ENCODE measurements around the gene TBX15.
"Not testable (repeated sequence)": the region's sequence is repeated elsewhere in the genome, so short reads cannot be mapped to it uniquely, and the experiment has no call there.

Gene TBX15

DNA sequence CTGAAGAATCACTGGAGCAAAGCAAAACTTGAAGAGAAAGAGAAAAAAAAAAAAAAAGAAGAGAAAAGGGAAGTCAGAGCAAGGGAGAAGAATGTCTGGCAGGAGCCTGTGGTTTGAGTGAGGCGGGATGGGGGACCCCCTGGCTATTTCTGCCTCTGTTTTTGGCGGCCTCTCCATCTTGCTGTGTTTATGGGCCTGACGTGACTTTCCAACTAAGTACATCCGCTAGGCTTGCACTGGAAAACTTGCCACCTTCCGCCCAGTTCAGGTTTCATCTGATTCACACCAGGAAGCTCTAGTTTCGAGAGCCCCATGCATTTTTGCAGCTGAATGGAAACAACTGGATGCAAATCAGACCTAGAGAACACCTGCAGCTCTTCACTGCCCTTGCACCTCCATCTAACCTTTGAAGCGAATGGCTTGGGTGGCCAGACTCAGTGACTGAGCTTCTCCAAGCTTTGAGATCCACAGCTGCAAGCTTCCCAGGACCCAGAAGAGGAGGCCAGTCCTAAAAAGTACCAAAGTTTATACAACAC lies 28.0 kb downstream of the TBX15 start:
- no peak for DNase-seq (ENCODE audit: low read depth in 2 of 2)

GRCh38 chr1:118958937-118959631 lies 29.1 kb downstream of the TBX15 start:
- no peak for DNase-seq (ENCODE audit: low read depth in 2 of 2)

DNA sequence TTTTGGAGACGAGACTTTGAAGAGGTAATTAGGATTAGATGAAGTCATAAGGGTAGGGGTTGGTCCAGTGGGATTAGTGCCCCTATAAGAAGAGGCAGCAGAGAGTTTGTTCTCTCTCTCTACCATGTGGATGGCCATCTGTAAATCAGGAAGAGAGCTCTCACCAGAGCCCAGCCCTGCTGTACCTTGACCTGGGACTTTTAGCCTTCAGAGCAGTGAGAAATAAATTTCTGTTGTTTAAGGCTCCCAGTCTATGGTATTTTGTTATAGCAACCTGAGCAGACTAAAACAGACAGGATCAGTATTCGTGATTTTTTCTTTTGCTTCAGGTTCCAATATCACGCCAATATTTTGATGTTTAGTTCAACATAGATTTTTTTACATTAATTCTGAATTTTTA lies 30.0 kb downstream of the TBX15 start:
- DNase-seq (ENCODE audit: low read depth in 2 of 2): no peak

DNA sequence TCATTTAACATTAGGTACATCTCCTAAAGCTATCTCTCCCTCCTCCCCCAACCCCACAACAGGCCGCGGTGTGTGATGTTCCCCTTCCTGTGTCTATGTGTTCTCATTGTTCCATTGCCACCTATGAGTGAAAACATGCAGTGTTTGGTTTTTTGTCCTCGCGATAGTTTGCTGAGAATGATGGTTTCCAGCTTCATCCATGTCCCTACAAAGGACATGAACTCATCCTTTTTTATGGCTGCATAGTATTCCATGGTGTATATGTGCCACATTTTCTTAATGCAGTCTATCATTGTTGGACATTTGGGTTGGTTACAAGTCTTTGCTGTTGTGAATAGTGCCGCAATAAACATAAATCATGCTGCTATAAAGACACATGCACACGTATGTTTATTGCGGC lies 30.6 kb downstream of the TBX15 start:
- not testable (repeated sequence) for DNase-seq (ENCODE audit: low read depth in 2 of 2)

- DNase-seq (ENCODE audit: low read depth in 2 of 2): no peak
Measured at GRCh38 chr1:118954301-118954905, 33.7 kb downstream of the TBX15 start.

- DNase-seq (ENCODE audit: low read depth in 2 of 2): no peak
Measured at GRCh38 chr1:118951270-118951936, 36.7 kb downstream of the TBX15 start.

- no peak for DNase-seq (ENCODE audit: low read depth in 2 of 2)
Measured at GRCh38 chr1:118949315-118949714, 38.8 kb downstream of the TBX15 start.

GRCh38 chr1:118948846-118949245 lies 39.3 kb downstream of the TBX15 start:
- DNase-seq (ENCODE audit: low read depth in 2 of 2): no peak

DNA sequence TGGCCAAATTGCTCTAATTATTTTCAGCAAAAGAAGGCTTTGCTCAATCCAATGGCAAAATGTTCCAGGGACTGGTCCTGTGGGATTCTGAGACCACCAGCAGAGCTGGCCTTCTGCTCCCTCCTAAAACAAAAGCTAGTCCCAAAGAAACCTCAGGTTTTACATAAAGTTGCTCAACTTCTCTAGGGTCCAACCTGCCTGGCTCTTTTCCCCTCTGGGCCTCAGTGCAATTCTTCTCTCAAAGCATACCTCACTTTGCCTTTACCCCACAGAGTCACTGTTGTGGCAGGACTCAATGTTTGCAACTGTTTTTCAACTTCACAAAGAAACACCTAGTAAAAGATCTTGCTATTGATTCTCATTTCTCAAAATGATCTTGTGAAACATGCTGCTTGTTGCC lies 39.8 kb downstream of the TBX15 start:
- no peak for DNase-seq (ENCODE audit: low read depth in 2 of 2)

GRCh38 chr1:118947790-118948189 lies 40.4 kb downstream of the TBX15 start:
- DNase-seq (ENCODE audit: low read depth in 2 of 2): no peak

GRCh38 chr1:118947003-118947765 lies 41.0 kb downstream of the TBX15 start:
- DNase-seq (ENCODE audit: low read depth in 2 of 2): no peak

GRCh38 chr1:118945489-118945888 lies 42.7 kb downstream of the TBX15 start:
- no peak for DNase-seq (ENCODE audit: low read depth in 2 of 2)

DNA sequence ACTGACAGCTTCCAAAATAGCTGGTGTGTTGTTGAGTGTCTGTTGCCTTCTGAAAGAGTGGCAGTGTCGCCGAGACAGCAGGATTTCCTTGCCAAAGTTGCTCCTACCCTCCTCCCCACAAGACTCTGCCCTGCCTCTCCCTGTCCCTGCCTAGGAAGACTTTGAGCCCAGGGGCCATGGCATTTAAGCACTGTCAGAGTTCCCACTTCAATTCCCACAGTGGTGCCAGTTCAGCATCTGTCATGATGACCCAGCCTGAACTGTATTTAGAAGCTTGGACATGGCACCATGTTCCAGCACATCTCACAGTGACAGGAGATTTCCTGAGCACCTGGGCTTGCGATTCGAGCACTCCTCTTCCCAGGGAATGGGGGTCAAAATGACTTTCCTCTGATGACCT lies 43.6 kb downstream of the TBX15 start:
- no peak for DNase-seq (ENCODE audit: low read depth in 2 of 2)

DNA sequence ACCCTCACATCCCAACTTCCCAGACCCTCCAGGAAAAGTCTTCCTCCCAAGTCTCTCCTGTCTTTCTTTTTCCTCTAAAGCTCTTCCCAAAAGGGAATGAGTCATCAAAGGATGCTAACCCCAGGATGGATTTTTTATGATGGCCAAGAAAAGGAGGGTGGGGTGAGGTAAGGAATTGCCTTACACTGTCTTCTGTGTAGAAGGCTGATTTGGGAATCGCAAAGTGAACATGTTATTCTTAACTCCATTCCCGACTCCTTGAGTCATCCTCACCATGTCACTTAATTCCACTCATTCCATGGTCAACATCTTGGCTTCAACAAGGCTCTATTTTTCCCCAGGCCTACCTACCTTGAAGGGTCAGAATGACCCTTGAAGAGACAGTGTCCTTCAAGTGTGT lies 44.0 kb downstream of the TBX15 start:
- DNase-seq (ENCODE audit: low read depth in 2 of 2): no peak

DNA sequence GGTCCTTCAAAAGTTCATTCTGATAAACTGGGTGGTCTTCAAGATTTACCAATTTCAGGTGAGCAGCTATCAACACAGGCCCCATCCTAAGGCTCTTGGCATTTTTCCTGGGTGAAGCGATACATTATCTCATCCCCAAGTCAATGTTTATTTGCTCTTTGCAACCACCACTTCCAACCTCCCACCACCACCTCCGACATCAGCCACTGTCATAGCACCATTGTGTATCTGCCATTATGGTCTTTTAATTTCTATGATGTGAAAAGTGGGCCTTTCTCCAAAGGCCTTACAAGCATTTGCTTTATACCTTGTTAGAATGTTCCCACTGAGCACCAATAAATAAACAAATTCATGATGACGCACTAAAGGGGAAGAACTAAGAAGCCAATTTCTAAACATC lies 47.2 kb downstream of the TBX15 start:
- DNase-seq (ENCODE audit: low read depth in 2 of 2): no peak

GRCh38 chr1:118937413-118938072 lies 50.6 kb downstream of the TBX15 start:
- DNase-seq (ENCODE audit: low read depth in 2 of 2): no peak

DNA sequence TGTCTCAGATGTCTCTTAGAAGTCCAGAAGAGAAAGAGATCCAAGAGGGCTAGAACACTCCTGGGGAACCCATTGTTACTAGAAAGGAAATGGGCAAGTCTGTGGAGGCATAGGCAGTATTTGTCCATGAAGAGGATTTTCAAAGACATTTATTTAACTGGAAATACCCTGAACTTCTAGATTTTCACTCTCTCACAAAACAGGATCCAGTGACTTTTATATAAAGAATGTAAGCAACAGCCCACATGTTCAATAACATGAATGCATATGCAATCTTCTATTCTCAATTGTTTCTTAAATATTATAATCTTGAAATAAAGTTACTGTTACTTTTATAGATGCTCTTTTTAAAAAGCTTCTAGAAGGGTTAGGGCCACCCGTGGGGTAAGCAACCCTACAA lies 53.4 kb downstream of the TBX15 start:
- no peak for DNase-seq (ENCODE audit: low read depth in 2 of 2)

- DNase-seq (ENCODE audit: low read depth in 2 of 2): no peak
Measured at GRCh38 chr1:118933051-118933781, 54.9 kb downstream of the TBX15 start.

DNA sequence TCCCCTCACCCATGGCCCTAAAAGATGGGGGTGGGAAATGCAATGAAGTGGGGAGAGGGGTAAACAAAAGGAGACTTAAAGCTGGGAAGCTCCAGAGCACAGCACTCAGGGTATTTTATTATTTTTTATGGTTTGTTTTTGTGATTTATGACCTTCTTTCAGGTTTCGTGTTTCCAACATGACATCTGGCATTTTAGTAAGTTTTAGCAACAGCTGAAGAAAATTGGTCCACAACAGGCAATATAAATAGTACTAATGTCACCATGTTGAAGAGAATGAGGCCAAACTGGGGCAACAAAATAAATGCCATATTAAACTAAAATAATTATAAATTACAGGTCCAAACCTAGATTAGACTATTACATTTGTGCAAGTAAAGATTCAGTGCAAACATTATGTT lies 56.3 kb downstream of the TBX15 start:
- DNase-seq (ENCODE audit: low read depth in 2 of 2): no peak

DNA sequence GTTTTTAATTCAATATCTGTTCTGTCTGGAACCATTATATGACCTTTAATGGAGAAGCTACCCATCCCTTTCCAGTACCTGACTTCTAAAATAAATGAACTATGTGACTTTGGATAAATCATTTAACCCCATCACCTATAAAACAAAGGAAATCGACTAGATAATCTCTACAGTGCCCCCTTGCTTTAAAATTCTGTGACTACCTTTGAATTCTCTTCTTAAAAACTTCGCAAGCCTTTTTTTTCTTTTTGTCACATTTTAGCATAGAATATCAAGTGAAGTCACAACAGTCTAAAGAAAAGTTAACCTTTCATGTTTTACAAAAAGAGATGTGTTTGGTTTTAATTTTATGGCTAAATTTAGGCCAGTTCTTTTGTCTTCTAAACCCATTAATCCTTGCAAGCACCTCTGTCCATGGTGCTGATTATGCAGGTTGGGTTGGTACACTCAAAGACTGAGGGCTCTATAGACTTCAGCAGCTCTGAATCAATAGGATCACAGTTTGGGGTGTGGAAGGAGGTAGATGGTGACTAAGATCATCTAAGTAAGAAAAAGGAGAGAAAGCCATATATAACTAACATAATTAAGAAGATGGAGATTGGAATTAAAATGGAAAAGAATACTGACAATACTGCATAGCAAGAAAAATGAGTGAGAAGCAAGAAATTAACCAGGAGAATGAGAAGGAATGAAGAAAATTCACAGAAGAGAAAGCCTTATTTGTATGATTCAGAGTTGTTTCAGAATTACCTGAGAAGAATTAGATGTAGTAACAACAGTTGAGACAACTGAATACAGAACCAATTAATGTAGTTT lies 59.2 kb downstream of the TBX15 start:
- no peak for DNase-seq (ENCODE audit: low read depth in 2 of 2)

All from activated CD8-positive, alpha-beta memory T cell treated with anti-CD3 and anti-CD28 coated beads for 4 hours (primary cell).